Measurements from ENCODE around the gene MPST. TPM values are rescaled to one million over a fixed set of nuclear protein-coding genes. Genes with fewer than 3 reads are reported as not detected.
"Not testable (repeated sequence)": the region's sequence is repeated elsewhere in the genome, so short reads cannot be mapped to it uniquely, and the experiment has no call there.

Gene MPST
- total and polyA plus RNA-seq, 8 donors, result 46.4 to 161 (median 51.6) TPM

DNA sequence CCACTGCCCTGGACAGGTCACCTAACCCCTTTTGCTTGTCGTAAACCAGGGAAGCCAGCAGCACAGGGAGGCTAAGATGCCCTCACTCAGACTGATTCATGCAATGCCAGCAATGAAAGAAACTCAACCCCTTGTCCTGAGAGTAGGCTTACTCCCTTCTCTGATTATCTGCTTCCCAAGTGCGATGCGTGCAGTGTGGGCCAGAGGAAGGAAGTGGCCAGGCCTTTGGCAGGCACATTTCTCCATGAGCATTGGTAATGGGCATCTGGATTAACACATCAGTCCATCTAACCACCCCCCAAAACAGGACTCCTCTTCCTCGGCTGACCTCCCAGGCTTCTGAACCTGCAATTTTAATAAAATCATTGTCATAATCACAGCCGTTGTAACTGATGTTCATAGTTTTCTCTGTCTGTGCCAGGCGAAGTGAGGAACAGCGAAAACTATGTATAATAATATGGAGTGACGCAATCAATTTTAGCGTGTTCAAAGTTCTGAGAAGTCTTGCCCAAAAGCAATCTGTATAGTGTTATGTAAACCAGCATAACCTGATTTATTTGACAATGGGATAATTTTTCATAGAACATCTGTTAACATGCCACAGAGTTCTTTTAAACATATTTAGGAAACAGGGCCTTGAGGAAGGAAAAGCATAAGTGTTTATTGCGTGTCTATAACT, 34.2 kb upstream of the MPST start:
- TF ChIP-seq, protein P1, sequence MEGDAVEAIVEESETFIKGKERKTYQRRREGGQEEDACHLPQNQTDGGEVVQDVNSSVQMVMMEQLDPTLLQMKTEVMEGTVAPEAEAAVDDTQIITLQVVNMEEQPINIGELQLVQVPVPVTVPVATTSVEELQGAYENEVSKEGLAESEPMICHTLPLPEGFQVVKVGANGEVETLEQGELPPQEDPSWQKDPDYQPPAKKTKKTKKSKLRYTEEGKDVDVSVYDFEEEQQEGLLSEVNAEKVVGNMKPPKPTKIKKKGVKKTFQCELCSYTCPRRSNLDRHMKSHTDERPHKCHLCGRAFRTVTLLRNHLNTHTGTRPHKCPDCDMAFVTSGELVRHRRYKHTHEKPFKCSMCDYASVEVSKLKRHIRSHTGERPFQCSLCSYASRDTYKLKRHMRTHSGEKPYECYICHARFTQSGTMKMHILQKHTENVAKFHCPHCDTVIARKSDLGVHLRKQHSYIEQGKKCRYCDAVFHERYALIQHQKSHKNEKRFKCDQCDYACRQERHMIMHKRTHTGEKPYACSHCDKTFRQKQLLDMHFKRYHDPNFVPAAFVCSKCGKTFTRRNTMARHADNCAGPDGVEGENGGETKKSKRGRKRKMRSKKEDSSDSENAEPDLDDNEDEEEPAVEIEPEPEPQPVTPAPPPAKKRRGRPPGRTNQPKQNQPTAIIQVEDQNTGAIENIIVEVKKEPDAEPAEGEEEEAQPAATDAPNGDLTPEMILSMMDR (IDR thresholded peaks at IDR 0.05), result no peak
- FAIRE-seq (no peak), DNase-seq (no peak), ATAC-seq (no peak)
- Histone ChIP-seq H3K27me3 (peaks cover 0 to 7% (median 0%) of the 10 kb centered on the region in 4 donors), H3K4me3 (no peak overlapping the region), H3K36me3 (no peaks in the 10 kb centered on the region), H3K9me3 (no peaks in the 10 kb centered on the region), H3K27ac (no peak overlapping the region), H3K4me1 (no peaks in the 10 kb centered on the region)
- 79% methylated on average over 10 of the region's 10 CpGs for WGBS, 2 donors
- intact Hi-C loops (cut with DNase I), result no loop called here

DNA sequence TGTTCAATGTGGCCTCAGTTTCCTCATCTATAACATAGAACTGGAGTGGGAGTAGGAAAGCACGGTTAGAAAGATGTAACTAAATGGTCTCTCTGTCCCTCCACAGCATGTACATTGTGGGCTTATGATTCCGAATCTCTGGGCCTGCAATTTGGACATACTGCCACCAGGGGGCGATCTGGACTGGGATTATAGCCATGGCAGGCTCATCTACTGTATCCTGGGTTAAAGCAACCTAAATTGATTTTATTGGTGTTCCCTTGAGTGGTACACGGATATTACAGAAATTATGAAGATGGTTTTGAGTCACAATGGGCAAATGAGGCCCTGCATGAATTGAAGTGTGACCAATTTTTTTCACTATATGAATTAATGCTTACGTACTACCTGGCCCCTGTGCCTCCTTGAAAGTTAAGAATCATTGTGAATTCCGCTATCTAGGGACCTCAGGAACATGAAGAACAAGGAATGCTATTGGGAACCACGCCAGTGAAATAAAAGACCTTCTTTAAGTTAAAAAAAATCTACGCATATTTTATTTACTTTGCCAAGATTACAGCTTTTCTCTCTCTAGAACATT, 33.2 kb upstream of the MPST start:
- DNase-seq (peak in 1 of 6 donors; percentile 51), FAIRE-seq (no peak), ATAC-seq (peak in 2 of 4 donors; percentile 49 to 80)
- 55 to 57% methylated on average over 8 of the region's 8 CpGs for WGBS, 2 donors
- Histone ChIP-seq H3K36me3 (no peaks in the 10 kb centered on the region), H3K27me3 (peaks cover 0 to 7% (median 0%) of the 10 kb centered on the region in 4 donors), H3K9me3 (no peaks in the 10 kb centered on the region), H3K27ac (no peak overlapping the region), H3K4me1 (no peaks in the 10 kb centered on the region), H3K4me3 (no peak overlapping the region)
- TF ChIP-seq, protein P1 (IDR thresholded peaks at IDR 0.05), result peak in 3 of 4 donors; percentile 29 to 50 (median 46)
- intact Hi-C loops (cut with DNase I), result no loop called here

DNA sequence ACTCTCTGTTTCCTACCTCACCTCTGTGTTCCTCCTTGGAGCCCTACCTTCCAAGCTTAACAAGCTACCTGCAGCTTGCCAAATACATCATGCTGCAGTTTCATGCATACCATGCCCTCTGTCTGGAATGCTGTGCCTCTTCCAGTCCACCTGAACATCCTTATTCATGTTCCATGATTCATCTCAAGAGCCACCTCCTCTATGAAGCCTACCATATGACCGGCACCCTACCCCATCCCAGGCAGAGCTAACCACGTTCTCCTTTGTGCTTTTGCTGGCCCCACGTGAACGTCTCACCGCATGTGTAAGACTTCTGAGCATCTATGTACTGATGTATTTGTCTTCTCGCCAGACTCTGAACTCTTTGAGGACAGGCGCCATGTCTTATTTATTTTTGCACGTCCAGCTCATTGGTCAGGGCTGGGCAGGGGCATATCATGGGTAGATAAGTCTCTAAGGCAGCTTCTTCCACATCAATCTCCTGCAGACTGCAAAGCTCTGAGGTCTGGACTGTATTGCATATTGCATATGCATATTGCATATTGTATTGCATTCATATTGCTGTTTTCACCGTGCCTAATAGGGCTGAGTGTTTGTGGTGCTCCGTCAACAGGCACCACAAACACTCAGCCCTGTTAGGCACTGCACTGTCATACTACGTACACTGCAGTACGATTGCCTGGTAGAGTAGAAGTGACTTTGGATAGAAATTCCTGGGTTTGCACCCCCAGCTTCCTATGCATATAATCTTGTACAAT, 31.3 kb upstream of the MPST start:
- H3K4me1 ChIP-seq, result no peaks in the 10 kb centered on the region
- no peak overlapping the region for H3K27ac ChIP-seq
- FAIRE-seq (no peak), DNase-seq (no peak), ATAC-seq (no peak)
- H3K27me3 ChIP-seq, result peaks cover 0 to 7% (median 0%) of the 10 kb centered on the region in 4 donors
- WGBS, 2 donors, result 50 to 65% methylated on average over 12 of the region's 12 CpGs
- intact Hi-C loops (cut with DNase I), result no loop called here
- TF ChIP-seq, protein P1 (IDR thresholded peaks at IDR 0.05), result no peak
- H3K4me3 ChIP-seq, result no peak overlapping the region
- H3K36me3 ChIP-seq, result no peaks in the 10 kb centered on the region
- H3K9me3 ChIP-seq, result no peaks in the 10 kb centered on the region

DNA sequence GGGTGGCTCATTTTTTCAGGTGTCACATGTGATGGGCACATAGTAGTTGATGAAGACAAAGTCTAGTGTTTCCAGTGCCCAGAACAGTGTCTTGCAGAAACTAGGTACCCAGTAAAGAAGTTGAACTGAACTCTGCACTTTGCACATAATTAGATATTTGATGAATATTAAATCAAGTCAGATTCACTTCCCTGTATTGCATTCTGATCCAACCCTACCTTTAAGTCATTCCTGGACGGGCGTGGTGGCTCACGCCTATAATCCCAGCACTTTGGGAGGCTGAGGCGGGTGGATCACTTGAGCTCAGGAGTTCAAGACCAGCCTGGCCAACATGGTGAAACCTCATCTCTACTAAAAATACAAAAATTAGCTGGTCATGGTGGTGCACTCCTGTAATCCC, 30.5 kb upstream of the MPST start:
- H3K9me3 ChIP-seq; H3K27ac ChIP-seq; H3K36me3 ChIP-seq; H3K4me3 ChIP-seq; FAIRE-seq; intact Hi-C loops (cut with DNase I); H3K4me1 ChIP-seq; DNase-seq; ATAC-seq; H3K27me3 ChIP-seq: not testable (repeated sequence)
- whole genome bisulfite sequencing, 2 donors, result 77 to 89% methylated on average over 4 of the region's 4 CpGs

DNA sequence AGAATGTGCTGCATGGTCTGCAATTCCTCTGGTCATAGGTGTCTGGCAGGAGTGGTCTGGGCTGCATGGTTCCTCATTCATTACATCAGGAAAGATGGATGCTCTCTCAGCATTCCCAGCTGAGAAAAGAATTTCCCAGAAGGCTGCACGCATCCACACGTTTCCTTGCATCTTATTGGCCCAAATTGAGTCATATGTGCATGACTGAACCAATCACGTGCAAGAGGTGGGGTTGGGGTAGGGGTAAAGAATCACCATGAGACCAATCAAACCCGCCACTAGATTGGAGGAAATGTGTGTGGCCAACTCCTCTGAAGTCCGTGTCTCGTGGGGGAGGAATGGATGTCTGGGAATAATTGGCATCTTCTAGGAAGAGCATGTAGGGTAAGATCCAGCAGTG, 29.1 kb upstream of the MPST start:
- Histone ChIP-seq H3K27me3 (no peaks in the 10 kb centered on the region), H3K4me1 (no peaks in the 10 kb centered on the region), H3K4me3 (no peak overlapping the region), H3K36me3 (no peaks in the 10 kb centered on the region), H3K27ac (no peak overlapping the region), H3K9me3 (no peaks in the 10 kb centered on the region)
- intact Hi-C loops (cut with DNase I), result no loop called here
- no peak for DNase-seq
- TF ChIP-seq, protein P1 (IDR thresholded peaks at IDR 0.05), result no peak
- ATAC-seq, result no peak
- 44 to 65% methylated on average over 6 of the region's 6 CpGs for WGBS, 2 donors
- FAIRE-seq, result no peak

Measured in pancreas (tissue), 10 donors.